Neural cell (in vitro differentiated cells): ENCODE measurements around the gene PDXDC1. TPM values are rescaled to one million over a fixed set of nuclear protein-coding genes. Genes with fewer than 3 reads are reported as not detected.
"Not testable (repeated sequence)": the region's sequence is repeated elsewhere in the genome, so short reads cannot be mapped to it uniquely, and the experiment has no call there.

ENCODE experiments used
- H2AFZ ChIP-seq: fragments of 200-600, 300-800 bp; sonication (generic), shearing (Covaris generic); 2 replicates; pipeline ENCODE4 v1.6.0; 2014; ENCODE audit warnings: low read depth, mild to moderate bottlenecking, antibody characterized with exemption, low read length, moderate library complexity
- H3F3A ChIP-seq: fragments of 200-600 bp; shearing (Covaris generic); 2 replicates; pipeline ENCODE4 v1.6.1; 2016; ENCODE audit warnings: mild to moderate bottlenecking, moderate library complexity, mixed read lengths, antibody characterized with exemption, low read length; ENCODE audit not compliant: insufficient read depth, poor library complexity, severe bottlenecking
- H3K27ac ChIP-seq: fragments of 200-600, 300-800 bp; sonication (generic), shearing (Covaris generic); 2 replicates; pipeline ENCODE4 v1.5.1; 2014; ENCODE audit warnings: mild to moderate bottlenecking, low read length, moderate library complexity
- H3K27me3 ChIP-seq: fragments of 300-800, 200-600 bp; sonication (generic), shearing (Covaris generic); 2 replicates; pipeline ENCODE4 v1.6.0; 2014; ENCODE audit warnings: mild to moderate bottlenecking, low read depth, low read length, moderate library complexity; ENCODE audit not compliant: insufficient read depth
- H3K36me3 ChIP-seq: fragments of 300-800, 200-600 bp; sonication (generic), shearing (Covaris generic); 2 replicates; pipeline ENCODE4 v1.5.1; 2014; ENCODE audit warnings: mild to moderate bottlenecking, antibody characterized with exemption, low read length, moderate library complexity; ENCODE audit not compliant: insufficient read depth
- H3K4me2 ChIP-seq: fragments of 300-800, 200-600 bp; sonication (generic), shearing (Covaris generic); 2 replicates; pipeline ENCODE4 v1.6.0; 2014; ENCODE audit warnings: mild to moderate bottlenecking, low read length
- H3K4me3 ChIP-seq: fragments of 300-800, 200-600 bp; sonication (generic), shearing (Covaris generic); 2 replicates; pipeline ENCODE4 v1.5.1; 2014; ENCODE audit warnings: mild to moderate bottlenecking, low read length, moderate library complexity
- H3K79me2 ChIP-seq: fragments of 200-600 bp; shearing (Covaris generic); replicated peaks from 2 replicates; pipeline ENCODE4 v1.6.0; 2014; ENCODE audit warnings: mild to moderate bottlenecking, low read length, moderate library complexity; ENCODE audit not compliant: insufficient read depth
- H3K9ac ChIP-seq: fragments of 300-800, 200-600 bp; sonication (generic), shearing (Covaris generic); 2 replicates; pipeline ENCODE4 v1.6.1; 2016; ENCODE audit warnings: mild to moderate bottlenecking, low read length, mixed read lengths
- H3K9me2 ChIP-seq: fragments of 200-600 bp; shearing (Covaris generic); 2 replicates; pipeline ENCODE4 v1.6.1; 2016; ENCODE audit warnings: mild to moderate bottlenecking, low read length, mixed read lengths; ENCODE audit not compliant: insufficient read depth
- H3K9me3 ChIP-seq: fragments of 200-600, 300-800 bp; sonication (generic), shearing (Covaris generic); 2 replicates; pipeline ENCODE4 v1.6.1; 2016; ENCODE audit warnings: mild to moderate bottlenecking, mixed run types, low read length, moderate library complexity, mixed read lengths
- H4K20me1 ChIP-seq: fragments of 200-600 bp; shearing (Covaris generic); 2 replicates; pipeline ENCODE4 v1.6.1; 2016; ENCODE audit warnings: mild to moderate bottlenecking, mixed run types; ENCODE audit not compliant: insufficient read depth
- polyA plus RNA-seq: library from polyadenylated mRNA; depleted of rRNA; stranded (reverse); fragments of >200 nt; gene quantifications from 2 replicates; pipeline ENCODE4 v1.2.3, GENCODE V29; 2014
- small RNA-seq, 3 experiments: library from RNA; depleted of rRNA; stranded (forward); fragments of <200 nt; gene quantifications; one replicate each; pipeline ENCODE3, GENCODE V24; 2012

The PDXDC1 gene
- polyA plus RNA-seq, 1 donor from 2014 or later, result 69.9 TPM

- H3K27me3 ChIP-seq, H3K27ac ChIP-seq, H3K9me2 ChIP-seq, H3K9me3 ChIP-seq, H3K79me2 ChIP-seq, H3F3A ChIP-seq, H3K4me2 ChIP-seq, H3K9ac ChIP-seq, H4K20me1 ChIP-seq, H3K36me3 ChIP-seq, H2AFZ ChIP-seq, H3K4me3 ChIP-seq: not testable (repeated sequence)
These were observed 193.5 kb downstream of the PDXDC1 start for GRCh38 chr16:15168303-15168702.

GRCh38 chr16:15168953-15169652, 194.3 kb downstream of the PDXDC1 start:
- H2AFZ ChIP-seq, H3K27ac ChIP-seq, H3K9me2 ChIP-seq, H3K27me3 ChIP-seq, H3K9ac ChIP-seq, H3K79me2 ChIP-seq, H3K4me2 ChIP-seq, H4K20me1 ChIP-seq, H3K9me3 ChIP-seq, H3F3A ChIP-seq, H3K36me3 ChIP-seq, H3K4me3 ChIP-seq: not testable (repeated sequence)

- H3K36me3 ChIP-seq, H3F3A ChIP-seq, H3K9me2 ChIP-seq, H3K4me3 ChIP-seq, H3K79me2 ChIP-seq, H3K27ac ChIP-seq, H3K4me2 ChIP-seq, H2AFZ ChIP-seq, H4K20me1 ChIP-seq, H3K27me3 ChIP-seq, H3K9ac ChIP-seq, H3K9me3 ChIP-seq: not testable (repeated sequence)
These were observed 205.1 kb downstream of the PDXDC1 start for GRCh38 chr16:15179909-15180308.

- H3K27me3 ChIP-seq, H3K4me2 ChIP-seq, H2AFZ ChIP-seq, H4K20me1 ChIP-seq, H3K36me3 ChIP-seq, H3K9ac ChIP-seq, H3K79me2 ChIP-seq, H3F3A ChIP-seq, H3K27ac ChIP-seq, H3K9me3 ChIP-seq, H3K4me3 ChIP-seq, H3K9me2 ChIP-seq: not testable (repeated sequence)
These were observed 206.1 kb downstream of the PDXDC1 start for GRCh38 chr16:15180946-15181345.

GRCh38 chr16:15184000-15184399, 209.2 kb downstream of the PDXDC1 start:
- H3K9me2 ChIP-seq, H3F3A ChIP-seq: not testable (repeated sequence)

More at GRCh38 chr16:15184000-15184399, 209.2 kb downstream of the PDXDC1 start:
- H3K4me2 ChIP-seq, H3K9ac ChIP-seq, H3K79me2 ChIP-seq, H3K36me3 ChIP-seq, H3K27ac ChIP-seq, H3K9me3 ChIP-seq, H4K20me1 ChIP-seq, H3K4me3 ChIP-seq, H3K27me3 ChIP-seq, H2AFZ ChIP-seq: not testable (repeated sequence)

Small RNA genes lying within 50 kb of the gene (small RNA-seq; reads per million reads assigned to genes)
- gene AC138932.4, result 0 reads per million in 3 experiments
- gene MIR1972-1, result 0 reads per million in 3 experiments
- gene MIR3180-4, result 0 reads per million in 3 experiments
- 0 reads per million in 3 experiments for gene MIR6511A1
- gene MIR6770-1, result 0 reads per million in 3 experiments
- gene RF00019, result 0 to 1.2 (median 0) reads per million in 3 experiments

Other genes starting within 250 kb of the PDXDC1 start
- gene NPIPA2, start 232.5 kb upstream of the PDXDC1 start, polyA plus RNA-seq, result 2.4 and 2.8 TPM in 2 replicates
- 34.5 and 45.6 TPM in 2 replicates for gene NOMO1, start 141.3 kb upstream of the PDXDC1 start, polyA plus RNA-seq
- gene NPIPA1, start 37.6 kb upstream of the PDXDC1 start, polyA plus RNA-seq, result 124 and 151 TPM in 2 replicates
- 31.1 and 41.4 TPM in 2 replicates for gene NTAN1, start 81.0 kb downstream of the PDXDC1 start, polyA plus RNA-seq
- 91.9 and 95.4 TPM in 2 replicates for gene RRN3, start 119.2 kb downstream of the PDXDC1 start, polyA plus RNA-seq